ENCODE results near the gene TGM6.

DNA sequence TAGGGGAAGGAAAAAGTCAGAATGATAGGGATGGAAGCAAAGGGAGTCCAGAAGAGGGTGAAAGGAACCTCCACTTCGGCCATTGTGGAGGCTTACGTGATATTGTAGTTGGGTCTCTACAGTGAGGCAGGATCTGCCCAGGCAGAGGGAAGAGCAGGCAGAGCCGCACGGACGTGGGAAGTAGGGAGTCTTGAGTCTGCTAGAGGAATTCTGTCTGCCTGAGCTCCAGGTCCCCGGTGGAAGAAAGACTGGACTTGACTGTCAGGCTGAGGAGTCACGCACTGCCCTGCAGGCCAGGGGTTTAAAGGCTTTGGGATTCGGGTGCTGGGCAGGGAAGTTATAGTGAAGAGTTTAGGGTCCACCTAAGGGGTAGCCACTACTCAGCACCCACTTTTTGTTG lies 16.4 kb downstream of the TGM6 start:
- TF ChIP-seq, protein P1, sequence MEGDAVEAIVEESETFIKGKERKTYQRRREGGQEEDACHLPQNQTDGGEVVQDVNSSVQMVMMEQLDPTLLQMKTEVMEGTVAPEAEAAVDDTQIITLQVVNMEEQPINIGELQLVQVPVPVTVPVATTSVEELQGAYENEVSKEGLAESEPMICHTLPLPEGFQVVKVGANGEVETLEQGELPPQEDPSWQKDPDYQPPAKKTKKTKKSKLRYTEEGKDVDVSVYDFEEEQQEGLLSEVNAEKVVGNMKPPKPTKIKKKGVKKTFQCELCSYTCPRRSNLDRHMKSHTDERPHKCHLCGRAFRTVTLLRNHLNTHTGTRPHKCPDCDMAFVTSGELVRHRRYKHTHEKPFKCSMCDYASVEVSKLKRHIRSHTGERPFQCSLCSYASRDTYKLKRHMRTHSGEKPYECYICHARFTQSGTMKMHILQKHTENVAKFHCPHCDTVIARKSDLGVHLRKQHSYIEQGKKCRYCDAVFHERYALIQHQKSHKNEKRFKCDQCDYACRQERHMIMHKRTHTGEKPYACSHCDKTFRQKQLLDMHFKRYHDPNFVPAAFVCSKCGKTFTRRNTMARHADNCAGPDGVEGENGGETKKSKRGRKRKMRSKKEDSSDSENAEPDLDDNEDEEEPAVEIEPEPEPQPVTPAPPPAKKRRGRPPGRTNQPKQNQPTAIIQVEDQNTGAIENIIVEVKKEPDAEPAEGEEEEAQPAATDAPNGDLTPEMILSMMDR (IDR thresholded peaks at IDR 0.05) = no peak
- TF ChIP-seq POLR2A (IDR thresholded peaks at IDR 0.05) = no peak

Measured in lower leg skin (tissue), 3 donors.